ENCODE measurements around the gene LENG1.

DNA sequence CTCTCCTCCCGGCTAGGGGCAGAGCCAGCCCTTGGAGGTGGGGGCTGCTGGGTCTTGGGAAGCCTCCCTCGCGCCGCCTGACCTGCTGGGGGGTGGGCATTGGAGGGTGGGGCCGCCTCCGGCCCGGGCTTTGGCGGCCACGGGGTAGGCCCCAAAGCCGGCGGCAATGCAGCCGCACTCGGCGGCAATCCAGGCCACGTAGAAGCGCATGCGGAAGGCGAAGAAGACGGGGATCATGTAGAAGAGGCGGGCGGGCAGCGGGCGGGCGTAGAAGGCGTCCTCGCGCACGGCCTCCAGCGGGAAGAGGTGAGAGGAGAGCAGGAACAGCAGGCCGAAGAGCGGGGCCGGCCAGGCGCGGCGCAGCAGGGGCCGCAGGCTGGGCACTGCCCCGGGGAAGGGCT, 21.2 kb upstream of the LENG1 start:
- TF ChIP-seq POLR2AphosphoS5 (IDR thresholded peaks at IDR 0.05; ENCODE audit: borderline replicate concordance, low read depth, low read length) (no peak), EZH2 (IDR thresholded peaks at IDR 0.05) (no peak)

Data from SK-N-MC (cell line).